OCI-LY7 (cell line): ENCODE data around the gene LCOR. TPM values are rescaled to one million over a fixed set of nuclear protein-coding genes. Genes with fewer than 3 reads are reported as not detected.

Experiments used
- BruUV-seq: library from RNA; stranded (reverse); fragments of 400-500 nt; replicated peaks from 2 replicates; lab custom pipeline; 2021; lab: Mats Ljungman, UMichigan
- CTCF ChIA-PET: fragments of 300-600 bp; sonication (Branson Sonifier 250); formaldehyde crosslinking; loops from one replicate; lab custom pipeline; 2022; ENCODE audit warnings: antibody characterized with exemption; ENCODE audit not compliant: unreplicated experiment; lab: Charles Lee
- POLR2A ChIA-PET: fragments of 300-600 bp; sonication (Branson Sonifier 250); formaldehyde crosslinking; loops from one replicate; lab custom pipeline; 2022; ENCODE audit warnings: antibody characterized with exemption; lab: Charles Lee
- DNase-seq: peaks from one replicate; pipeline ENCODE4 v3.0.0-alpha.2; 2015; ENCODE audit warnings: low spot score
- H2AFZ ChIP-seq: fragments of 200-600 bp; sonication (generic), shearing (Covaris generic); 2 replicates; pipeline ENCODE4 v1.6.1; 2014; ENCODE audit warnings: mild to moderate bottlenecking, antibody characterized with exemption, low read length, moderate library complexity
- H3K27ac ChIP-seq: fragments of 200-600 bp; sonication (generic); 2 replicates; pipeline ENCODE4 v1.5.1; 2014; ENCODE audit warnings: mixed run types, low read depth, mild to moderate bottlenecking, moderate library complexity, low read length, inconsistent platforms; ENCODE audit not compliant: poor library complexity, severe bottlenecking
- H3K36me3 ChIP-seq: fragments of 200-600 bp; sonication (generic); 2 replicates; pipeline ENCODE4 v1.6.1; 2014; ENCODE audit warnings: mild to moderate bottlenecking, antibody characterized with exemption, low read length, moderate library complexity, mixed read lengths; ENCODE audit not compliant: insufficient read depth
- H3K4me1 ChIP-seq: fragments of 200-600 bp; sonication (generic); 2 replicates; pipeline ENCODE4 v1.5.1; 2014; ENCODE audit warnings: mild to moderate bottlenecking, low read length; ENCODE audit not compliant: insufficient read depth, poor library complexity, severe bottlenecking
- H3K4me2 ChIP-seq: fragments of 200-600 bp; sonication (generic); 2 replicates; pipeline ENCODE4 v1.6.1; 2014; ENCODE audit warnings: mild to moderate bottlenecking, low read length
- H3K4me3 ChIP-seq: fragments of 200-600 bp; sonication (generic); 2 replicates; pipeline ENCODE4 v1.5.1; 2014; ENCODE audit warnings: mild to moderate bottlenecking, low read depth, low read length; ENCODE audit not compliant: poor library complexity, severe bottlenecking
- H3K79me2 ChIP-seq: fragments of 200-600 bp; sonication (generic); 2 replicates; pipeline ENCODE4 v1.6.1; 2016; ENCODE audit warnings: low read depth, mild to moderate bottlenecking, low read length, moderate library complexity, mixed read lengths; ENCODE audit not compliant: insufficient read depth
- H3K9me2 ChIP-seq: fragments of 200-600 bp; sonication (generic); 2 replicates; pipeline ENCODE4 v1.6.1; 2016; ENCODE audit warnings: mild to moderate bottlenecking, low read length, mixed read lengths; ENCODE audit not compliant: insufficient read depth
- H3K9me3 ChIP-seq: fragments of 200-600 bp; sonication (generic); 2 replicates; pipeline ENCODE4 v1.6.1; 2014; ENCODE audit warnings: mild to moderate bottlenecking, mixed run types, low read length, mixed read lengths
- H4K20me1 ChIP-seq: fragments of 200-600 bp; sonication (generic); 2 replicates; pipeline ENCODE4 v1.6.1; 2014; ENCODE audit warnings: mild to moderate bottlenecking, antibody characterized with exemption, low read length, moderate library complexity, mixed read lengths; ENCODE audit not compliant: insufficient read depth
- CTCF ChIP-seq: fragments of 200-600 bp; sonication (generic); conservative IDR thresholded peaks from 2 replicates; pipeline ENCODE4 v1.5.1; 2014; ENCODE audit warnings: mild to moderate bottlenecking, antibody characterized with exemption, low read length, moderate library complexity, mixed read lengths
- EZH2phosphoT487 ChIP-seq: fragments of 200-600 bp; sonication (generic); IDR thresholded peaks from 2 replicates; pipeline ENCODE4 v1.6.1; 2018; ENCODE audit warnings: low read depth, borderline replicate concordance, mild to moderate bottlenecking, mixed run types, antibody characterized with exemption, low read length, moderate library complexity, mixed read lengths
- intact Hi-C: fragments of 100-400 bp; cut with micrococcal nuclease; formaldehyde crosslinking; loops from one replicate; pipeline ENCODE4 v1.10.0; 2022; ENCODE audit not compliant: unreplicated experiment
- total RNA-seq, 2 experiments: library from RNA; depleted of rRNA in 1 of 2; stranded (reverse); fragments of >200 nt in 1 of 2; shearing (Covaris generic) in 1 of 2; gene quantifications; 2 replicates each; pipeline ENCODE4 v1.2.3, GENCODE V29; 2014 to 2022

LCOR gene
- total RNA-seq, 2 experiments from 2014 or later = 17.1 to 58.4 TPM

- H3K9me2 ChIP-seq = no peaks in the 10 kb centered on the region
- no peaks in the 10 kb centered on the region for H3K79me2 ChIP-seq
- CTCF ChIA-PET = no interaction called here
- H3K4me1 ChIP-seq = peaks cover 20% of the 10 kb centered on the region
- H3K4me2 ChIP-seq = no peak overlapping the region
- H3K9me3 ChIP-seq = no peaks in the 10 kb centered on the region
- no peak overlapping the region for H3K4me3 ChIP-seq
- no peak overlapping the region for H2AFZ ChIP-seq
- H3K27ac ChIP-seq = no peak overlapping the region
- H3K36me3 ChIP-seq = peaks cover 21% of the 10 kb centered on the region
- POLR2A ChIA-PET = interaction anchor here (1.1 kb wide), 1 partner anchor 9 kb away, joined by 3 read pairs; no protein-coding TSS in a partner anchor
- H4K20me1 ChIP-seq = no peaks in the 10 kb centered on the region
- intact Hi-C loops = no loop called here
- DNase-seq = no peak
- no peak for TF ChIP-seq EZH2phosphoT487
- TF ChIP-seq CTCF = no peak
- BruUV-seq = no TSS peak
These were observed 146.6 kb downstream of the LCOR start for GRCh38 chr10:96978621-96979154.

GRCh38 chr10:96982149-96982930 lies 150.2 kb downstream of the LCOR start:
- Histone ChIP-seq H3K9me2 (no peaks in the 10 kb centered on the region), H3K79me2 (no peaks in the 10 kb centered on the region), H3K4me1 (no peaks in the 10 kb centered on the region), H3K4me3 (no peak overlapping the region), H4K20me1 (no peaks in the 10 kb centered on the region), H3K36me3 (peaks cover 21% of the 10 kb centered on the region), H2AFZ (no peak overlapping the region), H3K4me2 (no peak overlapping the region), H3K27ac (no peak overlapping the region), H3K9me3 (no peaks in the 10 kb centered on the region)
- intact Hi-C loops = no loop called here
- BruUV-seq = no TSS peak
- ChIA-PET POLR2A (interaction anchor here (0.6 kb wide), 1 partner anchor 107 kb away, joined by 6 read pairs; no protein-coding TSS in a partner anchor), CTCF (no interaction called here)
- no peak for TF ChIP-seq EZH2phosphoT487
- DNase-seq = no peak

GRCh38 chr10:96984541-96985131 lies 152.5 kb downstream of the LCOR start:
- Histone ChIP-seq H3K27ac (no peak overlapping the region), H3K79me2 (no peaks in the 10 kb centered on the region), H3K4me1 (no peaks in the 10 kb centered on the region), H3K9me2 (no peaks in the 10 kb centered on the region), H3K36me3 (peaks cover 21% of the 10 kb centered on the region), H3K4me3 (no peak overlapping the region), H4K20me1 (no peaks in the 10 kb centered on the region), H3K9me3 (no peaks in the 10 kb centered on the region), H2AFZ (no peak overlapping the region), H3K4me2 (no peak overlapping the region)
- ChIA-PET CTCF (no interaction called here), POLR2A (interaction anchor here (0.7 to 1.1 kb wide), 2 partner anchors 25 to 41 kb away, joined by 4 read pairs; no protein-coding TSS in a partner anchor)
- TF ChIP-seq CTCF (no peak), EZH2phosphoT487 (no peak)
- no TSS peak for BruUV-seq
- intact Hi-C loops = no loop called here
- no peak for DNase-seq
